CD4-positive, alpha-beta T cell treated with Interleukin-12 subunit alpha and Interleukin-12 subunit beta, for 1 hour (primary cell): ENCODE measurements around the gene GNPDA1.
"Not testable (repeated sequence)": the region's sequence is repeated elsewhere in the genome, so short reads cannot be mapped to it uniquely, and the experiment has no call there.

Experiments used
- DNase-seq: peaks from one replicate; pipeline ENCODE4 v3.0.0-alpha.2; 2020

Gene GNPDA1

GRCh38 chr5:142012792-142013388 lies at the start of gene GNPDA1:
TSS of gene GNPDA1 (minus strand) at chr5:142013027. CDS start at chr5:142012035, 992 bp downstream.
- DNase-seq = peak; percentile 72

- no peak for DNase-seq
These were observed 46.6 kb upstream of the GNPDA1 start for GRCh38 chr5:142059304-142059940.

GRCh38 chr5:142057697-142058056 lies 44.9 kb upstream of the GNPDA1 start:
- no peak for DNase-seq

GRCh38 chr5:142056816-142057696 lies 44.2 kb upstream of the GNPDA1 start:
- no peak for DNase-seq

- no peak for DNase-seq
These were observed 42.5 kb upstream of the GNPDA1 start for GRCh38 chr5:142055301-142055700.

DNA sequence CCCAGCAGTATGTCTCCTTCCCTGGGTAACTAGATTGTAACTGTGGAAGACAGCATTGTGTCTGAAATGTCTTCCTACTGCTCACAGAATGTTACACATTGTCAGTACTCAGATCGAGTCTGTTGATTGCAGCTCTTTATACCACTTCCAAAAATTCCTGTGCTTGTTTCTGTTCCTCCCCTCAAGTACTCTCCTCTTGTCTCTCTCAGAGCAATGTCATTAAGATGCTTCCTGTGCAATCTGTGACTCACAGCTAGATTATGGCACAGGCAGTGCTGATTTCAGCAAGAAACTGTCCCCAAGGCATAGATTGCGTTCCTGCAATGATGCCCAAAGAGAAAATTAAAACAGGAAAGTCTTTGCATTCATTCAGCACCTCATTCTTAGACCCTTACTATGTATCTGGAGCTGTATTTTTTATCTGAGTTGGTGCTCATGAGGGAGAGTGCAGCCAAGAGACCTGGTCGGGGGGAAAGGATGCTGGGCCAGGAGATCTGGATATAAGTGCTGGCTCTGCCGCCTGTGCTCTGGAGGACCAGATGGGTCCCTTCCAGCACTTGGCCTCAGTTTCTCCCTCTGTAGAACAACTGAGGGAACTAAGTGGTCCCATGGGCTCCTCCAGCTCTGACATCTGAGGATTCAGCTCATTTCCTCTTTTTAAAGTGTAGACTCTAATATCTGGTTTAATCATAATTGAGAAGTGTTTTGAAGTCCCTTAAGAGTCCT lies 40.8 kb upstream of the GNPDA1 start:
- DNase-seq = no peak

GRCh38 chr5:142052026-142052425 lies 39.2 kb upstream of the GNPDA1 start:
- not testable (repeated sequence) for DNase-seq

DNA sequence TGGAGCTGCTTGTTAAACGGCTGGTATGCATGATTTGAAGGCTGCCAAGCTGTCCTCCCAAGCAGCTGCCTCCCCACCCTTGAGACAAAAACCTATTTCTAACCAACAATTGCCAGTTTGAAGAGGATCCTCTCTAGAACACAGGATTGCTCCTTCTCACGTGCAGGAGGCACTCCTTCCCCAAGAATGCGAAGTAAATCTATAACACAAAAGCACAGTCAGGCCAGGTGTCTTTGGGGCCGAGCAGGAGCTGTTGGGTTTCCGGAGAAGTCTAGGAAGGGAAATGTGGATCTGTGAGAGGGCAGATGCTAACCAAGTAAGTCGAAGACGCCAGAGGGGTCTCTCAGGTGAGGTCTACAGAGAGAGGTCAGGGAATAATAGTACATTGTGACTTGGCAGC lies 35.4 kb upstream of the GNPDA1 start:
- no peak for DNase-seq

DNA sequence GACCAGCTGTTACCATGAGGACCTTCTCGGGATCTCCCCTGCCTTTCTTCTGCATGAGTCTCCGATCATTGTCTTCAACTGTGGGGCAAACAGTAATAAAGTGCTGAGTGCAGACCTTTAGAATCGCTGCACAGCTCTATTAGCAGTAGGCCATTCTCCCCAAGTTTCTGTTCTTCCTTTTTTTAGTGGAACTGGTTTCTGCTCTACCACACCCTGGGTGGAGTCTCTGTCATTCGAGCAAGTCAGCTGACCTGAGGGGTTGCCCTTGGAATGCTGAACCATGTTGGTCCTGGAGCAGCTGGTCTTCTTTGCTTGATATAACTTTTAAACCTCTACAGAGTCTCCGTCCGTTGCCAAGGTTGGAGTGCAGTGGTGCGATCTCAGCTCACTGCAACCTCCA lies 33.4 kb upstream of the GNPDA1 start:
- no peak for DNase-seq

- not testable (repeated sequence) for DNase-seq
These were observed 28.1 kb upstream of the GNPDA1 start for GRCh38 chr5:142040881-142041280.

- no peak for DNase-seq
These were observed 27.5 kb upstream of the GNPDA1 start for GRCh38 chr5:142040285-142040684.

GRCh38 chr5:142038735-142039134 lies 25.9 kb upstream of the GNPDA1 start:
- DNase-seq = no peak

- not testable (repeated sequence) for DNase-seq
These were observed 24.8 kb upstream of the GNPDA1 start for GRCh38 chr5:142037599-142037998.

- DNase-seq = no peak
These were observed 24.1 kb upstream of the GNPDA1 start for GRCh38 chr5:142036918-142037317.

- no peak for DNase-seq
These were observed 22.2 kb upstream of the GNPDA1 start for GRCh38 chr5:142034994-142035393.

- DNase-seq = not testable (repeated sequence)
These were observed 21.1 kb upstream of the GNPDA1 start for GRCh38 chr5:142033632-142034567.

GRCh38 chr5:142032747-142033631 lies 20.2 kb upstream of the GNPDA1 start:
- DNase-seq = no peak

- no peak for DNase-seq
These were observed 19.3 kb upstream of the GNPDA1 start for GRCh38 chr5:142032150-142032549.

DNA sequence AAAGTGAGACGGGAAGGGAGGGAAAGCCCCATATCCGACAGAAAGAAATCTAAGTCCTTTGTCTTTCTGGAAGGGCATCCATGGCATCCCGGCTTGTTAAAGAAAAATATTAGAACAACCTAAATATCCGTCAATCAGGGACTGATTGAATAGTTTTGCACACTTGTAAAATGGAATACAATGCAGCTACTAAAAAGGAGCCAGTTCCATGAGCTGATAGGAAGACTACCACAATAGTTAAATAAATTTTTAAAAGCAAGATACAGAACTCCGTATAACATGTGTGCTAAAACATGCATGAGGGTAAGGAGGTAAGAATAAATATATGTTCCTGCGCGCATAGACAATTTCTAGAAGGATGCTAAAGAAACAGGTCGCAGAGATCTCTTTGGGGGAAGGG lies 12.8 kb upstream of the GNPDA1 start:
- no peak for DNase-seq

GRCh38 chr5:142024771-142025304 lies 12.0 kb upstream of the GNPDA1 start:
- DNase-seq = peak; percentile 83

DNA sequence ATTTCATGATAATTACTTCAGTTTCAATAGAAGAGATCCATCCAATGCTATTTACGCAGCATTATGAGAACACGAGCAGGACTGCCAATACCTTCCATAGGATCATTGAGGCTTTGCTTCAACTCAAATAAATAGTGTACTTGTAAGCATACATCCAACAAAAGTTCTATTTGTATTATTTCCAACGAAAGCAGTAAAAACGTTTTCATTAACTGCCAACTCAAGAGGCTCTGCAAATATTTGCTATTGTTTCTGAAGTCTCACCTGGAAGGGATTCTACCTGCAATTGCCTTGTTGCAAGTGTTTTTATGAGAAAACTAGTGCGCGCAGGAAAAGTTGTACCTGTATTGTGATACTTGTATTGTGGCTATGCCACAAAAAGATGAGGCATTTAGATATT lies 11.0 kb upstream of the GNPDA1 start:
- DNase-seq = no peak
